ENCODE measurements around the gene CBX8. TPM values are rescaled to one million over a fixed set of nuclear protein-coding genes. Genes with fewer than 3 reads are reported as not detected.

The CBX8 gene
- total and polyA plus RNA-seq, 2 of the 8 experiments (the other 6 are each of a cell fraction or from before 2014, with no cell fraction given) = 0.09 to 2.1 TPM

DNA sequence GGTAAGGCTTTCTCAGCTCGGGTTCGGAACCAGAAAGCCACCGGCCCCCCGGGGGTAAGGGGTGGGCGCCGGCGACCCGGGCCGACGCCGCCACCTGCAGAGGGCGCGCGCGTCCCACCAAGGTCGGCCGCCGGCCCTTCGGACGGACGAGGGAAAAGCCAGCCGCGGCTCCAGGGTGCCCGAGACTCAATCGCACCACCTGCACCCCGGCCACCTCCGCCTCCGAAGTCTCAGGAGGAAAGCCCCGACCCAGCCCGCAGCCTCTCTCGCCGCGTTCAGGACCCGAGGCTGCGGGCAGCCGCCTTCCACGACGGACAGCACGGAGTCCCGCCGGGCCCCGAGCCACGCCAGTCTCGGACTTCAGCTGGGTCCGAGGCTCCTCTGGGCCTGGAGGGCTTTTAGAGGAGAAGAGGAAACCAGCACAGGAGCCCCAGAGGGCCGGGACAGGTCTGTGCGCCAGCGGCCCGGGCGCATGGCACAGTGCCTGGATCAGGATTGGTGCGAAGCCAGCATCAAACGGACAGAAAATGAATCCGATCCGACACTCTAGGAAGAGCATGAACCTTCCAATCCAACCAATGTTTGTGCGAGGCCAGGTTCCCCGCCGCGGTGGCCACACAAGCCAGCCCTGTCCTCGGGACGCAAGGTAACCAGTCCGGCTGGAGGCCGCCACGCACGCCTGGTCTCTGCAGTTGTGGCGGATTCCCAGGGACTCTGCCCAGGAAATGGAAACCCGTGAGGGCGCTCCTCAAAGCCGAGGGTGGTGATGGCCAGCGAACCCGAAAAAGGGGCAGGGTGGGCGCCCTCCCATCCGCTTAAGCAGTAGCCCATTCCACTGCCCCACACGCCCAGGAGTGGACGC, 6.7 kb downstream of the CBX8 start (continued):
- TF ChIP-seq HDAC6 (IDR thresholded peaks at IDR 0.05; ENCODE audit: low read depth, low read length) (no peak), NANOG (IDR thresholded peaks at IDR 0.05; ENCODE audit: insufficient read depth, low read depth, low read length, poor library complexity, severe bottlenecking) (no peak), NRF1 (IDR thresholded peaks at IDR 0.05; ENCODE audit: low read depth, low read length) (no peak), HDAC2 (IDR thresholded peaks at IDR 0.05; ENCODE audit: borderline replicate concordance in 1 of 2, low read depth in 2 of 2, low read length in 2 of 2) (no peak), CBX5 (IDR thresholded peaks at IDR 0.05; ENCODE audit: low read depth, low read length) (no peak), SUZ12 (IDR thresholded peaks at IDR 0.05; ENCODE audit: low read length) (peak; percentile 82), SP2 (IDR thresholded peaks at IDR 0.05; ENCODE audit: low read length) (no peak)

Data from H1 (cell line).